Dedifferentiated amniotic fluid mesenchymal stem cell (primary cell): ENCODE measurements around the gene SPINT1.
A peak's percentile ranks its signal among the peaks of the same experiment; 100 is the strongest.

Source experiments
- DNase-seq: peaks from one replicate; pipeline ENCODE4 v3.0.0-alpha.2; 2016; ENCODE audit errors: extremely low spot score

Gene SPINT1

DNA sequence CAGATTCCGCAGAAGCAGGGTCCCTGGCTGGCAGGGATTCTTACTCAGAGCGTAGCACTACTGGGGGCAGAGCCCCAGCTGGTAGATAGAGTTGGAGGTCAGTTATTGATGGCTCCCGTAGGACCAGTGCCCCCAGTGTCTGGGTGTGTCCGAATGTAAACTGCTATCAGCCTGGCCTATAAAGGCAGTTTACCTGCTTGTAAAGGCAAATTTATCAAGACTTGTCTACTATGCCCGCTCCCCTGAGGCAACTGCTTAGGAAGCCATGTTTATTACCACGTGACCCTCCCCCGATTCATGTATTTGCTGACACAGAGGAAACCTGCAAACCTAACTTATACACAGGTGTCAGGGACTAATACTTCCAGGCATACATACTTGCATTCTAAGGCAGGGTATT lies 14.7 kb upstream of the SPINT1 start:
- no peak for DNase-seq

DNA sequence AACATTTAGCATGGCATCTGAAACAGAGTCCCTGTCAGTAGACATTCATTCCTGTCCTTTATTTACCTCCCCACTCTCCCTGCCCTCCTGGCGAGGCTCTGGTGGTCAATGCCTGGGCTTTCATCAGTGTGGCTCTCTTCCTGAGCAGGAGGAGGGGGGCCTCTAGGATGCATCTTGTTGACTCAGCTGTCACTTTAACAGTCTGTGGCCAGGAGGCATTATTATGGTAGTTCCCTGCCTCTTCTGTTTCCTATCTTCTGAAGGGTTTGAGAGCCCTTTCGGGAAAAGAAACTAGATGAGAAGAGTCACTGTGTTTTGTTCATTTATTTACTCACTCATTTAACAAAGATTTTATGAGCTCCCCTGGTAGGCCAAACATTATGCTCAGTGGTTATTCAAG lies 13.0 kb upstream of the SPINT1 start:
- DNase-seq = no peak

- no peak for DNase-seq
Observed at GRCh38 chr15:40831861-40832260, 12.0 kb upstream of the SPINT1 start.

DNA sequence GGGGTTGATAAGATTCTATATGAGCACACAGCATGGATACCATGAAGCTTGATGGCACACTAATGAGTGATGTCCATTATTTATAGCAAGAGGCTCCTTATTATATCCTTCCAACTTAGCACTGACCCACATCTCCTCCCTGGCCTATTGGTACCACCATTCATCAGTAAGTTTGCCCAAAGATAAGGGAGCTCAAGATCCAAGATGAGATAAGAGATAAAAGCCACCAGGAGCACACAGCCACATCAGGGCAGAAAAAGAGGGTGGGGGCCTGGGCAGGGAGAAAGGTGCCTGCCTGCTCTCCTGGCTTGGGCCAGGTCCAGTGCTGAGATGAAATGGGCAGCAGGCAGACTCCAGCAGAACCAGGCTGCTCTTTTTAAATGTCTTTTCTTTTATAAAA lies 10.9 kb upstream of the SPINT1 start:
- DNase-seq = no peak

DNA sequence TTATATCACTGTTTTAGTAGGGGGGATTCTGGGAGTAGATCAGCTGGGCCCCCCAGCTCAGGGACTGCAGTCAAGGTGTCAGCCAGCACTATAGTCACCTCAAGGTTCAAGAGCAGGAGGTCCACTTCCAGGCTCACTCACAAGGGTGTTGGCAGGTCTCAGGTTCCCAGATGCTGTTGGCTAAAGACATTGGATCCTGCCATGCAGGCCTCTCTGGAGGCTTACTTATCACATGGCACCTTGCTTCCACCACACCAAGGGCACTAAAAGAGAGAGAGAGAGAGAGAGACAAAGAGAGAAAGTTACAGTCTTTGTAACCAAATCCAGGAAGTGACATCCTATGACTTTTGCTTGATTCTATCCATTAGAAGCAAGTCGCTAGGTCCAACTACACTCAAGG lies 7.8 kb upstream of the SPINT1 start:
- DNase-seq = no peak

- DNase-seq = no peak
Observed at GRCh38 chr15:40838756-40839155, 5.1 kb upstream of the SPINT1 start.

DNA sequence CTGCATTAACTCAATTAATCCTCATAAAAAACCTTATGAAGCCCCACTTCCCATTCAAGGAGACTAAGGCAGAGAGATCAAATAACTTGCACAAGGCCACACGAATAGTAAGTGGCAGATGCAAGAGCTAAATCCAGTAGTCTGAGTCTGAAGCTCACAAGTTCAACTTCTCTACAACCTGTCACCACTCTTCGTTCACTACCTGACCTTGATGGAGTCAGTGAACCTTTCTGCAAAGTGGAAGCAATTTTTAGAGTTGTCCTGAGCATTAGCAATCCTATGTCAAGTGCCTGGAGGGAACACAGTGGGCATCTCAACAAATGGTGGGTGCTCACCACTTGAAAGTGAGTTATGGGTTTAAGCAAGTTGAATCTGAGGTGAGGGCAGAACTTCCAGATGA lies 2.1 kb upstream of the SPINT1 start:
- DNase-seq = no peak

GRCh38 chr15:40843261-40843884 lies 475 bp upstream of the SPINT1 start:
- DNase-seq = no peak

DNA sequence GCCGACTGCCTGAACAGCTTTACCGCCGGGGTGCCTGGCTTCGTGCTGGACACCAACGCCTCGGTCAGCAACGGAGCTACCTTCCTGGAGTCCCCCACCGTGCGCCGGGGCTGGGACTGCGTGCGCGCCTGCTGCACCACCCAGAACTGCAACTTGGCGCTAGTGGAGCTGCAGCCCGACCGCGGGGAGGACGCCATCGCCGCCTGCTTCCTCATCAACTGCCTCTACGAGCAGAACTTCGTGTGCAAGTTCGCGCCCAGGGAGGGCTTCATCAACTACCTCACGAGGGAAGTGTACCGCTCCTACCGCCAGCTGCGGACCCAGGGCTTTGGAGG lies 815 bp downstream of the SPINT1 start:
- DNase-seq = no peak

- no peak for DNase-seq
Observed at GRCh38 chr15:40845036-40845435, 1.2 kb downstream of the SPINT1 start.

- no peak for DNase-seq
Observed at GRCh38 chr15:40845511-40846284, 1.9 kb downstream of the SPINT1 start.

- DNase-seq = no peak
Observed at GRCh38 chr15:40846841-40847222, 3.0 kb downstream of the SPINT1 start.

DNA sequence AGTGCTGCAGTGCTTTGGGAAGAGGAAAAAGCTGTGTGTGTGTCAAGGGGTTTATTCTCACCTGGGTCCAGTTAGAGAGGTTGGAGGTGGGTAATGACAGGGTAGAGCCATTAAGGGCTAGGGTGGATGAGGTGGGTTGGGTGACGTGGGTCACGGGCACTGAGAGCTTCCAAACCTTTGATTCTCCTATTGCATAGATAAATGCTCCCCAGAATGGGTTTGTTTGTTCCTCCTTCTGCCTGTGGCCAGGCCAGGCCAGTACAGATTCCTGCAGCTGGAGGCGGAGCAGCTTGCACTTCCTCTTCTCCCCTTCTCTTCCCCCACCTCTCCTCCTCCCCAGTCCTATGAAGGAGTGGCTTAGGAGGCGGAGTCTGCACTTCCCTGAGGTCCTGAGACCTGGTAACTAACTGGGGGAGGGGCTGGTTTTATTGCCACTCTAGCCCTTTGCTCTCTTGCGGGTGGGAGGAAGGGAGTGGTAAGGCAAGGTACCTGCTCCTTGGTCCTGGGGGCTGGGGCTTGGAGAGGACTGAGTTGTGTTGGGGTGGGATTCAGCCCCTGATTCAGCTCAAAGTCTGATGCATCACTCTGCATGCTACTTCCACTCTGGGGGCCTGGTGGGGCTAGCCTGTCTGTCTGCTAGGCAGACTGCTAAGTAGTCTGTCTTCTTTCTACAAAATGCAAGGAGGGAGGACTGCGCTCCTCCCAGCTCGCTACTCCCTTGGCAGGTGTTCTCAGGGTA lies 3.5 kb downstream of the SPINT1 start:
- no peak for DNase-seq

DNA sequence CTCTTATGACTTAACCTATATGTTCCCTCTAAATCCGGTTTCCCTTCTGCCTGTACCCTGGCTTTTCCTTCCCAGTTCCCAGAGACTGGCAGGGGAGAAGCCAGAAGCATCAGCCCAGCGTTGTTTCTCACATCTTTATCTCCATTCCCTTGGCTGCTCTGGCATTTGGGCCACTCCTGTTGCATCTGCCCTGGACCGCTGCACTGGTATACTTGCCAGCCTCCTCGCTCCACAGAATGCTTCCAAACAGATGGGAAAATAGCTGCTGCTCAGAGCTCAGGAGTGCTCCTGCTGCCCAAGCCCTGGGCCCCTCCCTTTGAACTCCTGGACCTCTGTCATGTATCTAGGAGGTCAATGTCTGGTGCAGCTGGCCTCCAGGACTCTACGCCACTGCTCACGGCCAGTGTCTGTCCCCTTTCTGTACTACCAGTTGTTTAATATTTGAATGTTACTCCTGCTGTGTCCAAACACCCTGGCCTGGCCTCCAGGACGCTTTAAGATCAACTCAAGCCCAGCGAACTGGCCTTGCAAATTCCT lies 6.8 kb downstream of the SPINT1 start:
- DNase-seq = no peak

- no peak for DNase-seq
Observed at GRCh38 chr15:40852529-40852928, 8.7 kb downstream of the SPINT1 start.

GRCh38 chr15:40853241-40853890 lies 9.5 kb downstream of the SPINT1 start:
- DNase-seq = no peak

GRCh38 chr15:40854161-40854560 lies 10.3 kb downstream of the SPINT1 start:
- no peak for DNase-seq

DNA sequence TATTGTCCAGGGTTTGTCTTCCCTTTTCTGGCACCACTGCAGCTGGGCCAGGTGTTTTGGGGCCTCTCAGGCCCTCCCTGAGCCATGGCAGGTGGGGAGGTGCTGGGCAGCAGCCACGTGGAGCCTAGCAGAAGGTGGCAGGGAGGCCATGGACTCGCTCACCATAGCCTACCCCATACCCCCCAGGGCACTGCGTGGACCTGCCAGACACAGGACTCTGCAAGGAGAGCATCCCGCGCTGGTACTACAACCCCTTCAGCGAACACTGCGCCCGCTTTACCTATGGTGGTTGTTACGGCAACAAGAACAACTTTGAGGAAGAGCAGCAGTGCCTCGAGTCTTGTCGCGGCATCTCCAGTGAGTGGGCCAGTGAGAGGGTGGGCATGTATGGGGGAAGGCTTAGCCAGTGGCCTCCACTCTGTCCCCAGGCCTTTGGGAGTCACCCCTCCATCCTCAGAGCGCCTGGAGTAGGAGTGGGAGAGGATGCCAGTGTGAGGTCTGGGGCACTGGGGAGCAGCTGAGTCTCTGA lies 11.9 kb downstream of the SPINT1 start:
- no peak for DNase-seq

GRCh38 chr15:40856746-40857145 lies 12.9 kb downstream of the SPINT1 start:
- no peak for DNase-seq

DNA sequence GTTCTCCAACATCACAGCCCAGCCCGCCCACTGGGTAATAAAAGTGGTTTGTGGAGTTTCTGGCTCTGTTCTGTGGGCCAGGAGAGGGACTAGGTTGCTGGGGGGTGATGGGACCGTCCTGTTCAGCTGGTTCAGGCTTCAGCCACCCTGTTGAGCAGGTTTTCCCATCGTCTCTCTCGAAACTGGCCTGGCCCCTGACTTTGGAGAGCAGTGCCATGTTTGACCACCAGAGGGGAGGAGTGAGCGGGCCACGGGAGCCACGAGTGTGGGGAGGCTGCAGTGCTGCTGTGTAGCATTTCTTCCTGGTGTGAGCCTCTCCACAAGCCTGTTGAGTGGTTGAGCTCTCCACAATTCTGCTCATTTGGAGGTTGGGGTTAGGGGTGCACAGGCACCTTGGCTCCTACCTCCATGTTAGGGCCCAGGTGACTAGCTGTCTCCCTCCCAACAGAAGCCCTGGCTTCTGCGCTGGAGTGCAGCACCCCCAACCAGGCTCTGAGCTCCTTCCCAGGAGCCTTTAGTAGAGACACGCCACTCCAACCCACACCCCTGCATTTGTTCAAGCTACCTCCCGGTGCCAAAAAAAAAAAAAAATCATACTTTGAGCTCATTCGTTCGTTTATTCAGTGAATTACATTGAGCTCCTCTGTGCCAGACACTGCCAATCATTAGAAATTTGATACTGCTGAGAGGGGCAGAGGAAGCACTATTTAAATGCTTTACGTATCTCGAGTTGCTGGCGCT lies 13.9 kb downstream of the SPINT1 start:
- peak; percentile 46 for DNase-seq

- no peak for DNase-seq
Observed at GRCh38 chr15:40858706-40859105, 14.9 kb downstream of the SPINT1 start.
